Panc1 (cell line): ENCODE results near the gene TENM3. TPM values are rescaled to one million over a fixed set of nuclear protein-coding genes. Genes with fewer than 3 reads are reported as not detected.

ENCODE experiments used
- ATAC-seq: fragments of 200-7000 bp; cut with Tn5 transposase; 2 replicates; pipeline ENCODE4 v1.9.1; 2020; ENCODE audit warnings: mild to moderate bottlenecking, moderate library complexity
- BruUV-seq: library from RNA; stranded (reverse); fragments of 400-500 nt; replicated peaks from 2 replicates; lab custom pipeline; 2021; lab: Mats Ljungman, UMichigan
- CTCF ChIA-PET: fragments of 300-600 bp; sonication (Branson Sonifier 250); formaldehyde crosslinking; loops from one replicate; lab custom pipeline; 2022; ENCODE audit warnings: antibody characterized with exemption; lab: Charles Lee
- POLR2A ChIA-PET: fragments of 300-600 bp; sonication (Branson Sonifier 250); formaldehyde crosslinking; loops from one replicate; lab custom pipeline; 2022; ENCODE audit warnings: antibody characterized with exemption; lab: Charles Lee
- DNase-seq: peaks from one replicate; pipeline ENCODE4 v3.0.0-alpha.2; 2010; ENCODE audit warnings: low read depth, low spot score
- H3K27ac ChIP-seq: 2 replicates; pipeline ENCODE4 v1.5.1; 2011; ENCODE audit warnings: mild to moderate bottlenecking, low read length, inconsistent platforms
- H3K27me3 ChIP-seq: fragments of 200-500 bp; sonication (Bioruptor generic); 2 replicates; pipeline ENCODE4 v1.6.0; 2014; ENCODE audit warnings: low read length, inconsistent platforms; ENCODE audit not compliant: control insufficient read depth, insufficient read depth
- H3K36me3 ChIP-seq: fragments of 200-500 bp; sonication (Bioruptor generic); 2 replicates; pipeline ENCODE4 v1.5.1; 2014; ENCODE audit warnings: inconsistent platforms, mild to moderate bottlenecking, low read length, moderate library complexity; ENCODE audit not compliant: control insufficient read depth, insufficient read depth
- H3K4me1 ChIP-seq: 2 replicates; pipeline ENCODE4 v1.5.1; 2011; ENCODE audit warnings: inconsistent platforms, mild to moderate bottlenecking, low read length, moderate library complexity; ENCODE audit not compliant: control insufficient read depth, insufficient read depth
- H3K4me3 ChIP-seq, 2 experiments: 2 replicates each; pipeline ENCODE4 v1.5.1; 2011 to 2012; ENCODE audit warnings: low read depth in 2 of 2, low read length in 2 of 2, mild to moderate bottlenecking in 2 of 2, inconsistent platforms in 1 of 2, moderate library complexity in 1 of 2
- H3K9me3 ChIP-seq: fragments of 200-500 bp; sonication (Bioruptor generic); 2 replicates; pipeline ENCODE4 v1.5.1; 2014; ENCODE audit warnings: low read depth, mild to moderate bottlenecking, inconsistent platforms, low read length, moderate library complexity; ENCODE audit not compliant: control insufficient read depth, insufficient read depth
- CTCF ChIP-seq: fragments of 450-650 bp; IDR thresholded peaks from 2 replicates; pipeline ENCODE4 v1.5.1; 2017; ENCODE audit warnings: mild to moderate bottlenecking
- POLR2AphosphoS5 ChIP-seq: IDR thresholded peaks from 2 replicates; pipeline ENCODE4 v1.6.1; 2012; ENCODE audit warnings: mild to moderate bottlenecking, low read depth, low read length, moderate library complexity
- REST ChIP-seq, 2 experiments: IDR thresholded peaks; 2 replicates each; pipeline ENCODE4 v1.6.1; 2011 to 2012; ENCODE audit warnings: low read depth in 2 of 2, control low read depth in 1 of 2, low read length in 1 of 2, mild to moderate bottlenecking in 1 of 2, moderate library complexity in 1 of 2; ENCODE audit not compliant: insufficient read depth in 1 of 2
- SIN3A ChIP-seq: IDR thresholded peaks from 2 replicates; pipeline ENCODE4 v1.6.1; 2012; ENCODE audit warnings: low read depth, mild to moderate bottlenecking, low read length, moderate library complexity, borderline replicate concordance; ENCODE audit not compliant: insufficient read depth
- TCF7L2 ChIP-seq: IDR thresholded peaks from 2 replicates; pipeline ENCODE4 v1.6.1; 2011; ENCODE audit warnings: mild to moderate bottlenecking, low read depth, low read length, inconsistent platforms
- in situ Hi-C: cut with HindIII; loops from 2 replicates; pipeline ENCODE4 v1.10.0; 2016; ENCODE audit warnings: low sequenced_read_pairs, low pct_unique_long_range_greater_than_20kb
- intact Hi-C: fragments of 100-400 bp; cut with micrococcal nuclease; formaldehyde crosslinking; loops from one replicate; pipeline ENCODE4 v1.10.0; 2022; ENCODE audit not compliant: unreplicated experiment
- total RNA-seq: library from RNA; stranded (reverse); gene quantifications from one replicate; pipeline ENCODE4 v1.2.1, GENCODE V29; 2021; ENCODE audit not compliant: unreplicated experiment

The TENM3 gene
- total RNA-seq, 1 experiment from 2014 or later, result 0.95 TPM

- H3K4me1 ChIP-seq, result no peaks in the 10 kb centered on the region
- H3K27me3 ChIP-seq, result no peaks in the 10 kb centered on the region
- ChIA-PET CTCF (no interaction called here), POLR2A (no interaction called here)
- DNase-seq (no peak), ATAC-seq (no peak)
- TF ChIP-seq TCF7L2 (no peak), REST (IDR thresholded peaks at IDR 0.05; ENCODE audit: insufficient read depth in 1 of 2, low read depth in 2 of 2, low read length in 1 of 2) (no peak), POLR2AphosphoS5 (no peak), SIN3A (no peak)
- in situ Hi-C loops (no loop called here), intact Hi-C loops (no loop called here)
- BruUV-seq, result no TSS peak
- H3K36me3 ChIP-seq, result no peaks in the 10 kb centered on the region
- H3K27ac ChIP-seq, result no peak overlapping the region
- H3K9me3 ChIP-seq, result no peaks in the 10 kb centered on the region
- H3K4me3 ChIP-seq, result no peak overlapping the region
Measured at GRCh38 chr4:182840108-182840507, 596.9 kb downstream of the TENM3 start.

GRCh38 chr4:182842104-182842600 is 599.0 kb downstream of the TENM3 start:
- Histone ChIP-seq H3K27ac (no peak overlapping the region), H3K4me3 (no peak overlapping the region), H3K9me3 (no peaks in the 10 kb centered on the region), H3K4me1 (no peaks in the 10 kb centered on the region), H3K27me3 (no peaks in the 10 kb centered on the region), H3K36me3 (no peaks in the 10 kb centered on the region)
- DNase-seq (no peak), ATAC-seq (no peak)
- intact Hi-C loops (no loop called here), in situ Hi-C loops (no loop called here)
- TF ChIP-seq TCF7L2 (no peak), REST (IDR thresholded peaks at IDR 0.05; ENCODE audit: insufficient read depth in 1 of 2, low read depth in 2 of 2, low read length in 1 of 2) (no peak), POLR2AphosphoS5 (no peak), CTCF (no peak), SIN3A (no peak)
- ChIA-PET POLR2A (no interaction called here), CTCF (no interaction called here)
- no TSS peak for BruUV-seq
